Neural cell (in vitro differentiated cells): ENCODE results near the gene CCDC50. TPM values are rescaled to one million over a fixed set of nuclear protein-coding genes. Genes with fewer than 3 reads are reported as not detected.

Source experiments
- H2AFZ ChIP-seq: fragments of 200-600, 300-800 bp; sonication (generic), shearing (Covaris generic); 2 replicates; pipeline ENCODE4 v1.6.0; 2014; ENCODE audit warnings: low read depth, mild to moderate bottlenecking, antibody characterized with exemption, low read length, moderate library complexity
- H3F3A ChIP-seq: fragments of 200-600 bp; shearing (Covaris generic); 2 replicates; pipeline ENCODE4 v1.6.1; 2016; ENCODE audit warnings: mild to moderate bottlenecking, moderate library complexity, mixed read lengths, antibody characterized with exemption, low read length; ENCODE audit not compliant: insufficient read depth, poor library complexity, severe bottlenecking
- H3K27ac ChIP-seq: fragments of 200-600, 300-800 bp; sonication (generic), shearing (Covaris generic); 2 replicates; pipeline ENCODE4 v1.5.1; 2014; ENCODE audit warnings: mild to moderate bottlenecking, low read length, moderate library complexity
- H3K27me3 ChIP-seq: fragments of 300-800, 200-600 bp; sonication (generic), shearing (Covaris generic); 2 replicates; pipeline ENCODE4 v1.6.0; 2014; ENCODE audit warnings: mild to moderate bottlenecking, low read depth, low read length, moderate library complexity; ENCODE audit not compliant: insufficient read depth
- H3K36me3 ChIP-seq: fragments of 300-800, 200-600 bp; sonication (generic), shearing (Covaris generic); 2 replicates; pipeline ENCODE4 v1.5.1; 2014; ENCODE audit warnings: mild to moderate bottlenecking, antibody characterized with exemption, low read length, moderate library complexity; ENCODE audit not compliant: insufficient read depth
- H3K4me2 ChIP-seq: fragments of 300-800, 200-600 bp; sonication (generic), shearing (Covaris generic); 2 replicates; pipeline ENCODE4 v1.6.0; 2014; ENCODE audit warnings: mild to moderate bottlenecking, low read length
- H3K4me3 ChIP-seq: fragments of 300-800, 200-600 bp; sonication (generic), shearing (Covaris generic); 2 replicates; pipeline ENCODE4 v1.5.1; 2014; ENCODE audit warnings: mild to moderate bottlenecking, low read length, moderate library complexity
- H3K79me2 ChIP-seq: fragments of 200-600 bp; shearing (Covaris generic); replicated peaks from 2 replicates; pipeline ENCODE4 v1.6.0; 2014; ENCODE audit warnings: mild to moderate bottlenecking, low read length, moderate library complexity; ENCODE audit not compliant: insufficient read depth
- H3K9ac ChIP-seq: fragments of 300-800, 200-600 bp; sonication (generic), shearing (Covaris generic); 2 replicates; pipeline ENCODE4 v1.6.1; 2016; ENCODE audit warnings: mild to moderate bottlenecking, low read length, mixed read lengths
- H3K9me2 ChIP-seq: fragments of 200-600 bp; shearing (Covaris generic); 2 replicates; pipeline ENCODE4 v1.6.1; 2016; ENCODE audit warnings: mild to moderate bottlenecking, low read length, mixed read lengths; ENCODE audit not compliant: insufficient read depth
- H3K9me3 ChIP-seq: fragments of 200-600, 300-800 bp; sonication (generic), shearing (Covaris generic); 2 replicates; pipeline ENCODE4 v1.6.1; 2016; ENCODE audit warnings: mild to moderate bottlenecking, mixed run types, low read length, moderate library complexity, mixed read lengths
- H4K20me1 ChIP-seq: fragments of 200-600 bp; shearing (Covaris generic); 2 replicates; pipeline ENCODE4 v1.6.1; 2016; ENCODE audit warnings: mild to moderate bottlenecking, mixed run types; ENCODE audit not compliant: insufficient read depth
- CTCF ChIP-seq: fragments of 450-650 bp; IDR thresholded peaks from 2 replicates; pipeline ENCODE4 v1.5.1; 2014; ENCODE audit warnings: antibody characterized with exemption, mild to moderate bottlenecking, moderate library complexity; ENCODE audit not compliant: poor library complexity, severe bottlenecking
- EP300 ChIP-seq: fragments of 450-650 bp; conservative IDR thresholded peaks from 2 replicates; pipeline ENCODE4 v1.6.1; 2014; ENCODE audit warnings: antibody characterized with exemption, mild to moderate bottlenecking, moderate library complexity; ENCODE audit not compliant: poor library complexity, severe bottlenecking
- EZH2 ChIP-seq: fragments of 200-600, 300-800 bp; shearing (Covaris generic), sonication (generic); IDR thresholded peaks from 2 replicates; pipeline ENCODE4 v1.6.1; 2014; ENCODE audit warnings: antibody characterized with exemption, low read length, borderline replicate concordance, mild to moderate bottlenecking; ENCODE audit not compliant: insufficient read depth, poor library complexity, severe bottlenecking
- MXI1 ChIP-seq: fragments of 450-650 bp; conservative IDR thresholded peaks from 2 replicates; pipeline ENCODE4 v1.6.1; 2014; ENCODE audit warnings: antibody characterized with exemption, mild to moderate bottlenecking; ENCODE audit not compliant: poor library complexity, severe bottlenecking
- POLR2AphosphoS5 ChIP-seq: IDR thresholded peaks from 2 replicates; pipeline ENCODE4 v1.6.1; 2012
- RAD21 ChIP-seq: fragments of 450-650 bp; conservative IDR thresholded peaks from 2 replicates; pipeline ENCODE4 v1.6.1; 2014; ENCODE audit warnings: antibody characterized with exemption, mild to moderate bottlenecking, moderate library complexity
- REST ChIP-seq: IDR thresholded peaks from 2 replicates; pipeline ENCODE4 v1.6.1; 2012; ENCODE audit warnings: borderline replicate concordance
- SMC3 ChIP-seq: fragments of 450-650 bp; conservative IDR thresholded peaks from 2 replicates; pipeline ENCODE4 v1.6.1; 2014; ENCODE audit warnings: antibody characterized with exemption, mild to moderate bottlenecking, moderate library complexity; ENCODE audit not compliant: poor library complexity
- TAF1 ChIP-seq: IDR thresholded peaks from 2 replicates; pipeline ENCODE4 v1.6.1; 2012; ENCODE audit warnings: low read depth
- polyA plus RNA-seq: library from polyadenylated mRNA; depleted of rRNA; stranded (reverse); fragments of >200 nt; gene quantifications from 2 replicates; pipeline ENCODE4 v1.2.3, GENCODE V29; 2014

The CCDC50 gene
- polyA plus RNA-seq, 1 donor from 2014 or later, result 58.2 TPM

- no peak overlapping the region for H3K9ac ChIP-seq
- no peaks in the 10 kb centered on the region for H4K20me1 ChIP-seq
- no peaks in the 10 kb centered on the region for H3K79me2 ChIP-seq
- H3K9me3 ChIP-seq, result no peaks in the 10 kb centered on the region
- no peak overlapping the region for H3K4me3 ChIP-seq
- H3K27me3 ChIP-seq, result no peaks in the 10 kb centered on the region
- TF ChIP-seq RAD21, result no peak
- no peaks in the 10 kb centered on the region for H3K9me2 ChIP-seq
- H3K27ac ChIP-seq, result no peak overlapping the region
- no peak overlapping the region for H3K4me2 ChIP-seq
- H3K36me3 ChIP-seq, result no peaks in the 10 kb centered on the region
- no peaks in the 10 kb centered on the region for H3F3A ChIP-seq
- H2AFZ ChIP-seq, result no peak overlapping the region
These were observed 8.0 kb upstream of the CCDC50 start for GRCh38 chr3:191321019-191321767.

GRCh38 chr3:191324936-191325335, 4.3 kb upstream of the CCDC50 start:
- Histone ChIP-seq H3K9me3 (no peaks in the 10 kb centered on the region), H2AFZ (no peak overlapping the region), H3K4me2 (no peak overlapping the region), H3F3A (no peaks in the 10 kb centered on the region), H3K27ac (no peak overlapping the region), H3K27me3 (no peaks in the 10 kb centered on the region), H4K20me1 (no peaks in the 10 kb centered on the region), H3K79me2 (peaks cover 5% of the 10 kb centered on the region), H3K9me2 (no peaks in the 10 kb centered on the region), H3K9ac (no peak overlapping the region), H3K36me3 (no peaks in the 10 kb centered on the region), H3K4me3 (no peak overlapping the region)
- TF ChIP-seq CTCF (no peak), TAF1 (no peak), MXI1 (no peak), EP300 (no peak), REST (no peak), RAD21 (no peak), SMC3 (no peak), EZH2 (no peak), POLR2AphosphoS5 (no peak)
